ENCODE data around the gene TAGAP. TPM values are rescaled to one million over a fixed set of nuclear protein-coding genes. Genes with fewer than 3 reads are reported as not detected.

TAGAP gene
- total RNA-seq, 1 experiment from 2014 or later, result not detected

DNA sequence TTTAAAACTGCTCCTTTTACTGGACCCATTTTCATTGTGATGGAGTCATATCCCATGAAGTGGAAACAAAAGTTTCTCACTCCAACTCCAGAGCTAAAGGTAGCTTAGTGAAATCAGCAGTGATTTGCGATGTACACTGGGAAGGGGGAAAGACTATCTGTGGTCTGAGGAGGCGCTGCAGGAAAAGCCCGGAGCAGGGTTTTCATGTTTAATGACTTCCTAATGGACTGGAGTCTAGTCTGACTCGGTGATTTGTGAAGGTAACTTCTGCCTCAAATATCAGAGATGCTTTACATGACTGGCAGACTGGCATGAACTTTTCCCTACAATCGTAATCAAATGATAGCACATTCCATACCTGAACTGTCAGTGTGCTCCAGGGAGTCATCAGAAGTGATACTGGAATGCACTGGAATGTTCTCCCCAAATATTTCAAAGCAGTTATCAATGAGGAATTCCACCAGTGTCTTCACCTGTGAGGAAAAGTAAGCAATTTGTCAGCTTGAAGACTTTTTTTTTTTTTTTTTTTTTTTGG lies 7.0 kb downstream of the TAGAP start:
- H4K91ac ChIP-seq (ENCODE audit: insufficient read length, low read depth, low read length), result no peak overlapping the region
- no peak overlapping the region for H4K5ac ChIP-seq (ENCODE audit: insufficient read length, low read depth, low read length)
- no peak overlapping the region for H3K4ac ChIP-seq (ENCODE audit: low read depth, low read length)
- no peak overlapping the region for H3K23ac ChIP-seq (ENCODE audit: insufficient read length, low read depth, low read length)
- H3K27ac Mint-ChIP-seq, result no peak overlapping the region
- no peaks in the 10 kb centered on the region for H3K23me2 ChIP-seq (ENCODE audit: insufficient read length, low read depth, low read length, poor library complexity, severe bottlenecking)
- no peaks in the 10 kb centered on the region for H4K20me1 ChIP-seq (ENCODE audit: control insufficient read depth, insufficient read depth, insufficient read length)
- H2AFZ ChIP-seq (ENCODE audit: low read length), result no peak overlapping the region
- no peak overlapping the region for H3K27ac ChIP-seq (ENCODE audit: insufficient read length, low read depth, low read length)
- H3K56ac ChIP-seq (ENCODE audit: insufficient read length, low read depth, low read length), result no peak overlapping the region
- no peaks in the 10 kb centered on the region for H3K27me3 ChIP-seq (ENCODE audit: insufficient read depth, low read length)
- H3K4me1 ChIP-seq (ENCODE audit: insufficient read depth, low read length), result no peaks in the 10 kb centered on the region
- H3K9me3 Mint-ChIP-seq, result no peaks in the 10 kb centered on the region
- H3K9me3 ChIP-seq (ENCODE audit: control insufficient read depth, low read depth, low read length), result no peaks in the 10 kb centered on the region
- H3K9ac ChIP-seq (ENCODE audit: extremely low read depth, insufficient read length, low read length), result no peak overlapping the region
- WGBS (ENCODE audit: extremely low coverage, insufficient read length, low lambda C conversion rate), result no CpG with 5 or more reads among the region's 5 CpGs
- TF ChIP-seq, protein P1, sequence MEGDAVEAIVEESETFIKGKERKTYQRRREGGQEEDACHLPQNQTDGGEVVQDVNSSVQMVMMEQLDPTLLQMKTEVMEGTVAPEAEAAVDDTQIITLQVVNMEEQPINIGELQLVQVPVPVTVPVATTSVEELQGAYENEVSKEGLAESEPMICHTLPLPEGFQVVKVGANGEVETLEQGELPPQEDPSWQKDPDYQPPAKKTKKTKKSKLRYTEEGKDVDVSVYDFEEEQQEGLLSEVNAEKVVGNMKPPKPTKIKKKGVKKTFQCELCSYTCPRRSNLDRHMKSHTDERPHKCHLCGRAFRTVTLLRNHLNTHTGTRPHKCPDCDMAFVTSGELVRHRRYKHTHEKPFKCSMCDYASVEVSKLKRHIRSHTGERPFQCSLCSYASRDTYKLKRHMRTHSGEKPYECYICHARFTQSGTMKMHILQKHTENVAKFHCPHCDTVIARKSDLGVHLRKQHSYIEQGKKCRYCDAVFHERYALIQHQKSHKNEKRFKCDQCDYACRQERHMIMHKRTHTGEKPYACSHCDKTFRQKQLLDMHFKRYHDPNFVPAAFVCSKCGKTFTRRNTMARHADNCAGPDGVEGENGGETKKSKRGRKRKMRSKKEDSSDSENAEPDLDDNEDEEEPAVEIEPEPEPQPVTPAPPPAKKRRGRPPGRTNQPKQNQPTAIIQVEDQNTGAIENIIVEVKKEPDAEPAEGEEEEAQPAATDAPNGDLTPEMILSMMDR (conservative IDR thresholded peaks at IDR 0.05), result no peak
- no peak overlapping the region for H2BK12ac ChIP-seq (ENCODE audit: insufficient read length, low read depth, low read length)
- H2AK5ac ChIP-seq (ENCODE audit: insufficient read length, low read length), result no peak overlapping the region
- H4K8ac ChIP-seq (replicated peaks; ENCODE audit: insufficient read length, low read depth, low read length), result no peak overlapping the region
- no peak overlapping the region for H3T11ph ChIP-seq (ENCODE audit: low read length)
- no peak overlapping the region for H2BK5ac ChIP-seq (ENCODE audit: insufficient read length, low read length)
- no peak overlapping the region for H3K4me2 ChIP-seq (ENCODE audit: insufficient read depth, insufficient read length, low read length)
- no peaks in the 10 kb centered on the region for H3K79me2 ChIP-seq (ENCODE audit: insufficient read depth, low read length)
- H2BK15ac ChIP-seq (ENCODE audit: low read depth, low read length), result no peak overlapping the region
- H3K79me1 ChIP-seq (ENCODE audit: insufficient read depth, low read depth, low read length, poor library complexity, severe bottlenecking), result no peaks in the 10 kb centered on the region
- H3K4me1 Mint-ChIP-seq, result peaks cover 5 to 9% of the 10 kb centered on the region in 2 experiments
- H3K36me3 Mint-ChIP-seq (ENCODE audit: insufficient read depth in 1 of 3, low read depth in 3 of 3), result no peaks in the 10 kb centered on the region
- no peak overlapping the region for H2BK20ac ChIP-seq (ENCODE audit: low read depth, low read length, poor library complexity, severe bottlenecking)
- no peak overlapping the region for H3K4me3 Mint-ChIP-seq
- no peak overlapping the region for H3K18ac ChIP-seq (ENCODE audit: insufficient read length, low read depth, low read length)
- no peaks in the 10 kb centered on the region for H3K27me3 Mint-ChIP-seq (ENCODE audit: low read depth)
- H3K14ac ChIP-seq (ENCODE audit: insufficient read depth, low read length), result no peak overlapping the region
- no peak overlapping the region for H2BK120ac ChIP-seq (ENCODE audit: low read depth, low read length, poor library complexity, severe bottlenecking)
- no peak for DNase-seq

All from H9 (cell line).